Measurements from ENCODE around the gene C14orf93. TPM values are rescaled to one million over a fixed set of nuclear protein-coding genes. Genes with fewer than 3 reads are reported as not detected.

C14orf93 gene
- total RNA-seq, 3 donors from 2014 or later, result 10.8 to 24.1 (median 19.4) TPM

DNA sequence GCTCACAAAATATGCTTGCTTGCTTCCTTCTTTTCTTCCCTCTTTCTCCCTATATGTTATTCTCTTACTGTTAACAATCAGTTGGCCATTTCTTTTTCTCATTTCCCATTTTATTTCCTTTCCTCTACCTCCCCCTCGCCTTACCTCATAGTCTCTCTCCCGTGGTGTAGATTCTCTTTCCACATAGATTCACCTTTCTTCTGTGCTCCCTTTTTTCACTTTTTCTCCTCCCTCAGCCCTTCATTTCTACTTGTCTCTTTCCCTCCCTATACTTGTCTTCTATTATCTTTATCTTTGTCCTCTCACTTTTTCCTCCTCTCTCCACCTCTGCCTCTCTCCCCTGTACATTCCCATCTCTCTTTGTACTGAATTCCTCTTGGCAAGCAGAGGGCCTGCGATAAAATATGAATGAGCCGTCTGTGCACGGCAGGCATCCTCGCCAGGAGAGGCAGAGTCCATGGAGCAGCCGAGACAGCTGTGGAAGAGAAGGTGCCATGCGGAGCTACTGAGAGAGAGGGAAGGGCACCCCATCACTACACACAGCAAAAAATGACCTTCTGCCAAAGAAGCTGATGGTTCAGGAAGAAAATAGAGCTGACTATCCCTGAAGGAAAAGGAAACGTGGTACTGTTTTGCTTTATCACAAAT lies 12.1 kb downstream of the C14orf93 start:
- DNase-seq (ENCODE audit: low spot score in 2 of 2), result no peak
- TF ChIP-seq POLR2AphosphoS5 (IDR thresholded peaks at IDR 0.05), result no peak
- TF ChIP-seq POLR2A (IDR thresholded peaks at IDR 0.05), result no peak
- TF ChIP-seq, protein P1, sequence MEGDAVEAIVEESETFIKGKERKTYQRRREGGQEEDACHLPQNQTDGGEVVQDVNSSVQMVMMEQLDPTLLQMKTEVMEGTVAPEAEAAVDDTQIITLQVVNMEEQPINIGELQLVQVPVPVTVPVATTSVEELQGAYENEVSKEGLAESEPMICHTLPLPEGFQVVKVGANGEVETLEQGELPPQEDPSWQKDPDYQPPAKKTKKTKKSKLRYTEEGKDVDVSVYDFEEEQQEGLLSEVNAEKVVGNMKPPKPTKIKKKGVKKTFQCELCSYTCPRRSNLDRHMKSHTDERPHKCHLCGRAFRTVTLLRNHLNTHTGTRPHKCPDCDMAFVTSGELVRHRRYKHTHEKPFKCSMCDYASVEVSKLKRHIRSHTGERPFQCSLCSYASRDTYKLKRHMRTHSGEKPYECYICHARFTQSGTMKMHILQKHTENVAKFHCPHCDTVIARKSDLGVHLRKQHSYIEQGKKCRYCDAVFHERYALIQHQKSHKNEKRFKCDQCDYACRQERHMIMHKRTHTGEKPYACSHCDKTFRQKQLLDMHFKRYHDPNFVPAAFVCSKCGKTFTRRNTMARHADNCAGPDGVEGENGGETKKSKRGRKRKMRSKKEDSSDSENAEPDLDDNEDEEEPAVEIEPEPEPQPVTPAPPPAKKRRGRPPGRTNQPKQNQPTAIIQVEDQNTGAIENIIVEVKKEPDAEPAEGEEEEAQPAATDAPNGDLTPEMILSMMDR (IDR thresholded peaks at IDR 0.05), result no peak
- Histone ChIP-seq H3K4me3 (no peak overlapping the region), H3K4me1 (no peaks in the 10 kb centered on the region), H3K9me3 (no peaks in the 10 kb centered on the region), H3K27me3 (no peaks in the 10 kb centered on the region), H3K36me3 (no peaks in the 10 kb centered on the region), H3K27ac (no peak overlapping the region)
- intact Hi-C loops (cut with DNase I; ENCODE audit: low total_unique reads), result no loop called here

GRCh38 chr14:22996768-22997654 lies 12.9 kb downstream of the C14orf93 start:
- Histone ChIP-seq H3K36me3 (no peaks in the 10 kb centered on the region), H3K9me3 (no peaks in the 10 kb centered on the region), H3K27ac (no peak overlapping the region), H3K4me1 (no peaks in the 10 kb centered on the region), H3K4me3 (no peak overlapping the region), H3K27me3 (no peaks in the 10 kb centered on the region)
- TF ChIP-seq POLR2AphosphoS5 (IDR thresholded peaks at IDR 0.05) (no peak), POLR2A (IDR thresholded peaks at IDR 0.05) (no peak)
- TF ChIP-seq, protein P1 (IDR thresholded peaks at IDR 0.05), result no peak
- intact Hi-C loops (cut with DNase I; ENCODE audit: low total_unique reads), result no loop called here
- DNase-seq (ENCODE audit: low spot score in 2 of 2), result no peak

DNA sequence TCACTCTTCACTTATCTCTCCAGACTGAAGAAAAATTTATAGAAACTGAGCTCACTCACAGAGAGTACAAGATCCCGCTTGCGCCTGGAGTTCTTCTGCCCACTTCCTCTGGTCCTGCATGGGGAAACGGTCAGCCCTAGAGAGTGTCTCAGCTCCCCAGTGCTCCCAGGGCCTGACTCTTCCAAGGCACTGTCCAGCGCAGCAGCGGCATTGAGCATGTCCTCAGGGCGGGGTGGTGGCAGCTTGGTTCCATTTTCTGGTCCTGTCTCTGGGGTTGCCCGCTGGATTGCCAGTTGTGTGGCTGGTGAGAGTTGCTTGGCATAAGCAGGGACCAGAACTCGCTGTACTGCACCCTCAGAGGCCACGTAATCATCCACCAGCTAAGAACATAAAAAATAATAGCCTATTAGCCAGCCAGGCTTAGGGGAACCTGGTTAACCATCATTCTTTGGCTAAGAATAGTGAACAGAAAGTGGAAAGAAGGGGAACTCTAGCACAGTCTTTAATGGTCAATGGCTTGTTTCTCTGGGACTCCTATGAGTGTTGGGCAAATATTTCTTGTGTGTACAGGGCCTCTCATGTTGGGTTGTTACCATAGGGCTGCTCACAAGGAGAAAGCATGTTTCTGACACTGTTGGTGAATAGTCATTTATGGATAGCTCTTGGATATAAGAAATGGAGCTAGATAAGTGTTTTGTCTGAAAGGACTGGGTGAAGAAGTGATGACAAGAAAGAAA lies 13.9 kb downstream of the C14orf93 start:
- intact Hi-C loops (cut with DNase I; ENCODE audit: low total_unique reads), result no loop called here
- Histone ChIP-seq H3K4me3 (no peak overlapping the region), H3K27ac (no peak overlapping the region), H3K27me3 (no peaks in the 10 kb centered on the region), H3K9me3 (no peaks in the 10 kb centered on the region), H3K4me1 (no peaks in the 10 kb centered on the region), H3K36me3 (no peaks in the 10 kb centered on the region)
- TF ChIP-seq POLR2AphosphoS5 (IDR thresholded peaks at IDR 0.05), result no peak
- TF ChIP-seq, protein P1 (IDR thresholded peaks at IDR 0.05), result no peak
- no peak for TF ChIP-seq POLR2A (IDR thresholded peaks at IDR 0.05)
- DNase-seq (ENCODE audit: low spot score in 2 of 2), result no peak

DNA sequence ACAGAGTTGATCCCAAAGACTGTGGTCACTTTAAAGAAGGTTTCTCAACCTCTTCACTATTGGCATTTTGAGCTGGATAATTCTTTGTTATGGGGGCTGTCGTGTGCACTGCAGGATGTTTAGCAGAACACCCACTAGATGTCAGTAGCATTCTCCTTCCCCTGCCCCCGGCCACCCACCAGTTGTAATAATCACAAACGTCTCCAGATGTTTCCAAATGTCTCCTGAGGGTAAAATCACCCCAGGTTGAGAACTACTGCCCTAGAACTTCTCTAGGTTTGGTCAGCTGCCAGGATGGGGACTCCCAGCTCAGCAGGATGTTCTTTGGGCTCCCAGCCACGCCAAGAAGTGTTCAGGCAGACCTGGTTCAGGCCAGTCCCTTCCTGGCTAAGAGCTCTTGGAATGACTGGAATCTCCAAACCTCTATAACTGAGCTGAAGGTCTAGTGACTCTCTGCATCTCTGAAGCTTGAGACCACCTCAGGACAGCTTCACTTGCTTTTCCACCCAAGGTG lies 15.1 kb downstream of the C14orf93 start:
- TF ChIP-seq POLR2AphosphoS5 (IDR thresholded peaks at IDR 0.05) (no peak), POLR2A (IDR thresholded peaks at IDR 0.05) (no peak)
- TF ChIP-seq, protein P1 (IDR thresholded peaks at IDR 0.05), result peak in 1 of 3 donors; percentile 15
- Histone ChIP-seq H3K36me3 (no peaks in the 10 kb centered on the region), H3K27me3 (no peaks in the 10 kb centered on the region), H3K4me3 (no peak overlapping the region), H3K9me3 (no peaks in the 10 kb centered on the region), H3K4me1 (no peaks in the 10 kb centered on the region), H3K27ac (peak overlapping the region in 1 of 2 donors; percentile 48)
- intact Hi-C loops (cut with DNase I; ENCODE audit: low total_unique reads), result no loop called here
- DNase-seq (ENCODE audit: low spot score in 2 of 2), result peak in 1 of 2 donors; percentile 75

All from breast epithelium (tissue), 4 donors.